SKM-1 treated with dmso at 0.1 percent for 144 hours (cell line): ENCODE measurements around the gene DENND2C.

Source experiments
- DNase-seq: peaks from one replicate; lab custom pipeline; 2025; ENCODE audit not compliant: unreplicated experiment; lab: John Stamatoyannopoulos, UW

DENND2C gene

GRCh38 chr1:114550336-114550735 lies 119.5 kb downstream of the DENND2C start:
- no peak for DNase-seq

- peak; percentile 18 for DNase-seq
Observed at GRCh38 chr1:114549137-114549536, 120.7 kb downstream of the DENND2C start.

GRCh38 chr1:114547076-114547475 lies 122.8 kb downstream of the DENND2C start:
- DNase-seq, result no peak

GRCh38 chr1:114545796-114546195 lies 124.1 kb downstream of the DENND2C start:
- DNase-seq, result no peak

GRCh38 chr1:114545315-114545714 lies 124.5 kb downstream of the DENND2C start:
- DNase-seq, result no peak

GRCh38 chr1:114540821-114541220 lies 129.0 kb downstream of the DENND2C start:
- DNase-seq, result no peak

- DNase-seq, result no peak
Observed at GRCh38 chr1:114540272-114540671, 129.6 kb downstream of the DENND2C start.

- DNase-seq, result no peak
Observed at GRCh38 chr1:114536043-114536442, 133.8 kb downstream of the DENND2C start.

- DNase-seq, result no peak
Observed at GRCh38 chr1:114535401-114535800, 134.4 kb downstream of the DENND2C start.
